GM23248 (cell line): ENCODE data around the gene GNL1.

Experiments
- EZH2 ChIP-seq: fragments of 200-600 bp; sonication (generic); IDR thresholded peaks from 2 replicates; pipeline ENCODE4 v1.6.1; 2018; ENCODE audit warnings: antibody characterized with exemption, mild to moderate bottlenecking; ENCODE audit not compliant: insufficient read depth, poor library complexity, severe bottlenecking
- EZH2phosphoT487 ChIP-seq: fragments of 200-600 bp; sonication (generic); IDR thresholded peaks from 2 replicates; pipeline ENCODE4 v1.6.1; 2018; ENCODE audit warnings: antibody characterized with exemption, moderate library complexity, mild to moderate bottlenecking, low read depth; ENCODE audit not compliant: insufficient read depth

DNA sequence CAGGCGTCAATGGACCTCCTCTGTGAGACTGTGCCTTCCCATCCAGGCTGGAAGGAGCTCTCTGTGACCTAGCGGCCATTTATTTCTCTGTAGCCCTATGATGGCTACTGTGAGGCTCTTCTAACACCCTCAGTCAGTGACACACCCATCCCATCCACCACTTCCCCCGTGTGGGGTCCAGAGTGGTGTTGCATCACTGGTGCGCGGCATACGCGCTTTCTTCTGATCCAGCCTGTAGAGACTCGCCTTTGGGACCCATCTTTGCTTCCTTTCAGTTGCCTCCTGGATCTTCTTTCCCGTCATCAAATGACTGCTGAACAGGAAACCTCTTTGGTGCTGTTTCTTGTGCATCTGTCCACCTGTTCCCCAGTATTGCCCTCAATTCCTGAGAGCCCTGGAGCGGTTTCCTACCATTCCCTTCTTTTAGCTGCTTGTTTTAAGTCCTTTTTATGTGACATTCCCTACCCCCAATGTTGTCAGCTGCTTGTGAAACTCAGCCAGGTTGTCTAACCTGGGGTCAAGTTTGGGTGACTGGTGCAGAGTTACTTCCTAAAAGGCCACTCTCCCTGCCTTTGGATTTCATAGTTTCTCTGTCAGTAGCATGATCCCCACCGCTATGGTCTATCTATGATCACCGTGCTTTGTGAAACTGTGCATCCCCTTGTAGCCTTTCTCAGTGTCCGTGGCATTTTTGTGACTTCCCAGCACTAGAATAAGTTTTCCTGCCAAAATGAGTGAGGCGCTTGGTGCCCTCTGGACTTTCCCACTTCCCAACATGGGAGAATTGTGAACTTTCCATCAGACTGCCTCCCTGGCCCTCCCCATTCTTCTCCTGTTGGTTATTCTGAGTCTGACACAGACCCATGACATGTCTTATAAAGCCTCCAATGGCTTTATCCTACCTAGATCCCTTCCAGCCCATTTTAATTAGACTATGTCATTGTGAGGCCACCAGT lies 6.5 kb upstream of the GNL1 start:
- TF ChIP-seq EZH2phosphoT487 (no peak), EZH2 (no peak)
